K562 (cell line): Measurements from ENCODE around the gene SGSH. TPM values are rescaled to one million over a fixed set of nuclear protein-coding genes. Genes with fewer than 3 reads are reported as not detected.

Experiments
- ATAC-seq: fragments of 200-7000 bp; cut with Tn5 transposase; 3 replicates; pipeline ENCODE4 v1.9.1; 2020; ENCODE audit warnings: moderate library complexity
- BruUV-seq: library from RNA; stranded (reverse); fragments of 400-500 nt; replicated peaks from 2 replicates; lab custom pipeline; 2021; lab: Mats Ljungman, UMichigan
- CTCF ChIA-PET: fragments of 300-600 bp; formaldehyde crosslinking; extraction: SDS; loops from one replicate; lab custom pipeline; 2021; ENCODE audit warnings: low intra/inter-chr PET ratio; lab: Yijun Ruan, JAX
- POLR2A ChIA-PET: fragments of 300-600, 350-650 bp; sonication (Branson Sonifier 250); formaldehyde crosslinking; extraction: SDS; loops from one replicate; lab custom pipeline; 2021; ENCODE audit warnings: antibody characterized with exemption, inconsistent platforms; lab: Yijun Ruan, JAX
- DNase-seq, 4 experiments: peaks; one replicate each; pipeline versions ENCODE4 v3.0.0 to v3.0.0-alpha.2; 2011 to 2018; ENCODE audit warnings: low spot score in 3 of 4, mixed read lengths in 3 of 4; ENCODE audit errors: extremely low read depth in 1 of 4
- FAIRE-seq: peaks from 2 replicates; lab custom pipeline; 2011; peaks lifted over from hg19 to GRCh38; lab: Jason Lieb, UNC
- H2AFZ ChIP-seq: 2 replicates; pipeline ENCODE4 v1.6.0; 2011; ENCODE audit warnings: low read depth, low read length, control low read depth, inconsistent platforms
- H3K27ac ChIP-seq: fragments of 200-600 bp; 3 replicates; pipeline ENCODE4 v1.8.0; 2011; ENCODE audit warnings: low read depth, mild to moderate bottlenecking, control low read depth, inconsistent platforms, low read length, moderate library complexity, mixed read lengths; ENCODE audit errors: extremely low read depth
- H3K27me3 ChIP-seq, 2 experiments: fragments of 300-600 bp in 1 of 2; 2 replicates in 1 of 2; 3 replicates in 1 of 2; pipeline versions ENCODE4 v1.6.0 to v1.8.0; 2011; ENCODE audit warnings: inconsistent platforms in 2 of 2, low read length in 2 of 2, mild to moderate bottlenecking in 1 of 2, mixed read lengths in 1 of 2, moderate library complexity in 1 of 2; ENCODE audit not compliant: control insufficient read depth in 2 of 2, insufficient read depth in 2 of 2
- H3K36me3 ChIP-seq: fragments of 300-600 bp; 3 replicates; pipeline ENCODE4 v1.8.0; 2011; ENCODE audit warnings: mild to moderate bottlenecking, low read length, inconsistent platforms; ENCODE audit not compliant: control insufficient read depth, insufficient read depth
- H3K4me1 ChIP-seq, 2 experiments: fragments of 200-600 bp in 1 of 2; replicated peaks in 1 of 2; 2 replicates in 1 of 2; 3 replicates in 1 of 2; pipeline versions ENCODE4 v1.5.1 to v1.8.0; 2011; ENCODE audit warnings: inconsistent platforms in 2 of 2, low read length in 2 of 2, mild to moderate bottlenecking in 1 of 2, mixed read lengths in 1 of 2, moderate library complexity in 1 of 2; ENCODE audit not compliant: control insufficient read depth in 2 of 2, insufficient read depth in 2 of 2
- H3K4me2 ChIP-seq: 2 replicates; pipeline ENCODE4 v1.6.1; 2011; ENCODE audit warnings: low read length, control low read depth, inconsistent platforms, mixed read lengths; ENCODE audit not compliant: insufficient read depth
- H3K4me3 ChIP-seq: fragments of 200-600 bp; sonication (generic), shearing (Covaris generic); 2 replicates; pipeline ENCODE4 v1.5.1; 2016; ENCODE audit warnings: control low read depth, inconsistent platforms
- H3K79me2 ChIP-seq: fragments of 200-600 bp; 3 replicates; pipeline ENCODE4 v1.8.0; 2011; ENCODE audit warnings: low read length, inconsistent platforms; ENCODE audit not compliant: control insufficient read depth, insufficient read depth
- H3K9ac ChIP-seq, 2 experiments: 2 replicates each; pipeline versions ENCODE4 v1.6.0 to v1.6.1; 2011; ENCODE audit warnings: low read depth in 2 of 2, low read length in 2 of 2, control low read depth in 1 of 2, inconsistent platforms in 1 of 2, mild to moderate bottlenecking in 1 of 2, mixed read lengths in 1 of 2; ENCODE audit not compliant: insufficient read depth in 1 of 2
- H3K9me1 ChIP-seq: one replicate; pipeline ENCODE4 v1.6.0; 2011; ENCODE audit warnings: inconsistent platforms, mild to moderate bottlenecking, low read length, moderate library complexity; ENCODE audit not compliant: control insufficient read depth, insufficient read depth
- H3K9me3 ChIP-seq: replicated peaks from 2 replicates; pipeline ENCODE4 v1.5.1; 2011; ENCODE audit warnings: low read depth, low read length, inconsistent platforms; ENCODE audit not compliant: control insufficient read depth, insufficient read depth
- H4K20me1 ChIP-seq: replicated peaks from 2 replicates; pipeline ENCODE4 v1.6.1; 2011; ENCODE audit warnings: low read length, inconsistent platforms, mixed read lengths; ENCODE audit not compliant: control insufficient read depth, insufficient read depth
- CBX3 ChIP-seq, 2 experiments: IDR thresholded peaks; 1 replicate in 1 of 2; 2 replicates in 1 of 2; pipeline ENCODE4 v1.6.1; 2012; ENCODE audit warnings: inconsistent platforms in 2 of 2, low read length in 2 of 2, borderline replicate concordance in 1 of 2, control low read depth in 1 of 2
- DPF2 ChIP-seq: fragments of 450-650 bp; IDR thresholded peaks from 2 replicates; pipeline ENCODE4 v1.6.1; 2016
- ELF4 ChIP-seq: fragments of 450-650 bp; formaldehyde crosslinking; IDR thresholded peaks from 2 replicates; pipeline ENCODE4 v1.4.0; 2022; ENCODE audit warnings: missing genetic modification characterization
- FOS ChIP-seq: IDR thresholded peaks from 3 replicates; pipeline ENCODE4 v1.6.1; 2011; ENCODE audit not compliant: insufficient read length; ENCODE audit errors: extremely low read depth
- HOXB6 ChIP-seq: fragments of 250-450 bp; sonication (Bioruptor Pico); IDR thresholded peaks from 2 replicates; pipeline ENCODE4 v1.5.1; 2022; ENCODE audit warnings: mild to moderate bottlenecking, borderline replicate concordance
- NUFIP1 ChIP-seq: fragments of 450-650 bp; IDR thresholded peaks from 2 replicates; pipeline ENCODE4 v1.6.1; 2018; ENCODE audit not compliant: partially characterized antibody
- PHB ChIP-seq: fragments of 250-450 bp; sonication (Bioruptor Pico); IDR thresholded peaks from 2 replicates; pipeline ENCODE4 v1.5.0; 2021
- POLR2B ChIP-seq: fragments of 450-650 bp; IDR thresholded peaks from 2 replicates; pipeline ENCODE4 v1.6.1; 2018; ENCODE audit warnings: low read depth; ENCODE audit not compliant: partially characterized antibody
- RNF2 ChIP-seq: sonication (generic); IDR thresholded peaks from 2 replicates; pipeline ENCODE4 v1.6.1; 2016
- ZNF830 ChIP-seq: fragments of 250-450 bp; sonication (Bioruptor Pico); IDR thresholded peaks from 2 replicates; pipeline ENCODE4 v1.5.0; 2021; ENCODE audit warnings: mild to moderate bottlenecking
- WGBS: fragments of 100-300 bp; shearing (Covaris generic); methylation state at CpG from one replicate; pipeline ENCODE4 v1.1.6; 2016; ENCODE audit warnings: low coverage, mixed read lengths; ENCODE audit not compliant: insufficient coverage; ENCODE audit errors: missing lambda C conversion rate; 5-methylcytosine and 5-hydroxymethylcytosine counted together
- in situ Hi-C: fragments of 300-500 bp; cut with MboI; formaldehyde crosslinking; loops from 4 replicates; pipeline ENCODE4 v1.15.0; 2018; ENCODE audit warnings: inconsistent platforms, mixed read lengths
- intact Hi-C: fragments of 100-400 bp; cut with micrococcal nuclease; formaldehyde crosslinking; loops from 2 replicates; pipeline ENCODE4 v1.14.2; 2022
- polyA plus RNA-seq, 8 experiments: library from polyadenylated mRNA; depleted of rRNA in 4 of 8; stranded (reverse) in 5 of 8; unstranded in 3 of 8; fragments of >200 nt; fragmentation: Nextera tagmentation in 2 of 8; fragmentation: Illumina TruSeq in 1 of 8; extraction: Ambion mirVana in 2 of 8; extraction: Trizol in 1 of 8; gene quantifications; 2 replicates each; pipeline versions ENCODE4 v1.2.1 to v1.2.3, GENCODE V29; 2011 to 2014; ENCODE audit warnings: inconsistent platforms in 1 of 8, missing spikeins in 1 of 8
- total RNA-seq, 7 experiments: library from RNA; depleted of rRNA in 6 of 7; stranded (reverse); fragments of >200 nt in 6 of 7; fragmentation: Illumina TruSeq in 2 of 7; extraction: Trizol in 2 of 7; gene quantifications; 2 replicates each; pipeline versions ENCODE4 v1.2.1 to v1.2.3, GENCODE V29; 2011 to 2021; ENCODE audit warnings: low replicate concordance in 1 of 7
- TF ChIP-seq, protein P1 (sequence below): fragments of 450-650 bp; IDR thresholded peaks from 2 replicates; pipeline ENCODE4 v1.6.1; 2016; ENCODE audit warnings: mild to moderate bottlenecking
- TF ChIP-seq, protein P2 (sequence below): fragments of 450-650 bp; formaldehyde crosslinking; IDR thresholded peaks from 2 replicates; pipeline ENCODE4 v1.4.0; 2022; ENCODE audit warnings: missing genetic modification characterization
- TF ChIP-seq, protein P3 (sequence below): fragments of 450-650 bp; formaldehyde crosslinking; IDR thresholded peaks from 2 replicates; pipeline ENCODE4 v1.4.0; 2020; ENCODE audit warnings: mild to moderate bottlenecking

SGSH gene
- total and polyA plus RNA-seq, 9 of the 15 experiments (the other 6 are each of a cell fraction or from before 2014, with no cell fraction given), result 0.25 to 15.7 (median 4.9) TPM

DNA sequence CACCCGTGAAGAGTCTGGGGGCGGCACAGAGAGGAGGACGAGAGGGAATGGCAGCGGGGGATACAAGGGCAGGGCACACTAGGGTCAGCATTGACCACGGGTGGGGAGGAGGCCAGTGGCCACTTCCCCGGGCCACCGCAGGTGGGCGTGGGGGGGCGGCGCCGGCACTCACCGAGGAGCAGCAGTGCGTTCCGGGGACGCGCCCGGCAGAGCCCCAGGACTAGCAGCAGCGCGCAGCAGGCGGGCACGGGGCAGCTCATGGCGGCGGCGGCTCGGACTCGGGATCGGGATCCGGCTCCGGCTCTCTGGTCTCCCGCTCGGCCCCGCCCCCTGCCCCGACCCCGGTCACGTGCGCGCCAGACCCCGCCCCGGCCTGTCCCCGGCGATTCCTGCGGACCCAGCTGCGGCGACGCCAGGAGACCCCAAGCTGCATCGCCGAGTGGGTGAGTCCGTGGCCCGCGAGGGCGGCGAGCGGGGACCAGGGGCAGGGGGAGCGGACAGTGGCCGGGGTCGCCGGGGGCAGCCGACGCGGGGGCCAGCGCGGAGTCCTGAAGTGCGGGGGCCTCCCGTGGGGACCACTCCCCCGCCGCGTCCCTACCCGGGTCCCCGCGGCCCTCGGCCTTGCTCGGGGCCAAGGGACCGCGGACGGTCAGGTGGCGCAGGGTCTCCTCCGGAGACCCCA lies at the start of gene SGSH, which contains the start of gene SLC26A11 (continued):
- TF ChIP-seq, protein P1, sequence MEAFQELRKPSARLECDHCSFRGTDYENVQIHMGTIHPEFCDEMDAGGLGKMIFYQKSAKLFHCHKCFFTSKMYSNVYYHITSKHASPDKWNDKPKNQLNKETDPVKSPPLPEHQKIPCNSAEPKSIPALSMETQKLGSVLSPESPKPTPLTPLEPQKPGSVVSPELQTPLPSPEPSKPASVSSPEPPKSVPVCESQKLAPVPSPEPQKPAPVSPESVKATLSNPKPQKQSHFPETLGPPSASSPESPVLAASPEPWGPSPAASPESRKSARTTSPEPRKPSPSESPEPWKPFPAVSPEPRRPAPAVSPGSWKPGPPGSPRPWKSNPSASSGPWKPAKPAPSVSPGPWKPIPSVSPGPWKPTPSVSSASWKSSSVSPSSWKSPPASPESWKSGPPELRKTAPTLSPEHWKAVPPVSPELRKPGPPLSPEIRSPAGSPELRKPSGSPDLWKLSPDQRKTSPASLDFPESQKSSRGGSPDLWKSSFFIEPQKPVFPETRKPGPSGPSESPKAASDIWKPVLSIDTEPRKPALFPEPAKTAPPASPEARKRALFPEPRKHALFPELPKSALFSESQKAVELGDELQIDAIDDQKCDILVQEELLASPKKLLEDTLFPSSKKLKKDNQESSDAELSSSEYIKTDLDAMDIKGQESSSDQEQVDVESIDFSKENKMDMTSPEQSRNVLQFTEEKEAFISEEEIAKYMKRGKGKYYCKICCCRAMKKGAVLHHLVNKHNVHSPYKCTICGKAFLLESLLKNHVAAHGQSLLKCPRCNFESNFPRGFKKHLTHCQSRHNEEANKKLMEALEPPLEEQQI, result no peak
- no peak for TF ChIP-seq RNF2
- TF ChIP-seq ZNF830, result no peak
- TF ChIP-seq, all 486 proteins: peak for 38

DNA sequence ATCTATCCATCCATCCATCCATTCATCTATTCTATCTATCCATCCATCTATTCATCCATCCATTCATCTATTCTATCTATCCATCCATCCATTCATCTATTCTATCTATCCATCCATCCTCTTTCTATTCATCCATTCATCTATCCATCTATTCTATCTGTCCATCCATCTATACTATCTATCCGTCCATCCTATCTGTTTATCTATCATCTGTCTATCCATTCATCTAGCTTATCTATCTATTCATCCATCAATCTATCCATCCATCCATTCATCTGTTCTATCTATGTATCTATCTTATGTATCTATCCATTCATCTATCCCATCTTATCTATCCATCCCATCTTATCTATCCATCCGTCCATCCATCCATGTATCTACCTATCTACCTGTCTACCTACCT lies 49.3 kb upstream of the SGSH start:
- no peak for FAIRE-seq
- CTCF ChIA-PET, result no interaction called here
- BruUV-seq, result no TSS peak
- Histone ChIP-seq H2AFZ (no peak overlapping the region), H3K4me3 (no peak overlapping the region), H3K27me3 (no peaks in the 10 kb centered on the region), H3K4me1 (peaks cover 0 to 14% of the 10 kb centered on the region in 2 experiments; a peak in 2 of 5 replicates), H3K4me2 (no peak overlapping the region), H3K9ac (no peak overlapping the region), H3K79me2 (no peaks in the 10 kb centered on the region; the same call in 2 of the 3 replicates), H4K20me1 (no peaks in the 10 kb centered on the region), H3K27ac (no peak overlapping the region), H3K36me3 (peaks cover 19% of the 10 kb centered on the region; the same call in 2 of the 3 replicates), H3K9me1 (no peaks in the 10 kb centered on the region), H3K9me3 (no peaks in the 10 kb centered on the region)
- intact Hi-C loops (no loop called here), in situ Hi-C loops (no loop called here)
- ATAC-seq, result no peak
- DNase-seq, result no peak
- POLR2A ChIA-PET, result interaction anchor here (0.5 to 0.9 kb wide), 2 partner anchors 9 to 69 kb away, joined by 3 to 4 read pairs; no protein-coding TSS in a partner anchor
- 69% methylated on average over 2 of the region's 2 CpGs for WGBS
- TF ChIP-seq, protein P2, sequence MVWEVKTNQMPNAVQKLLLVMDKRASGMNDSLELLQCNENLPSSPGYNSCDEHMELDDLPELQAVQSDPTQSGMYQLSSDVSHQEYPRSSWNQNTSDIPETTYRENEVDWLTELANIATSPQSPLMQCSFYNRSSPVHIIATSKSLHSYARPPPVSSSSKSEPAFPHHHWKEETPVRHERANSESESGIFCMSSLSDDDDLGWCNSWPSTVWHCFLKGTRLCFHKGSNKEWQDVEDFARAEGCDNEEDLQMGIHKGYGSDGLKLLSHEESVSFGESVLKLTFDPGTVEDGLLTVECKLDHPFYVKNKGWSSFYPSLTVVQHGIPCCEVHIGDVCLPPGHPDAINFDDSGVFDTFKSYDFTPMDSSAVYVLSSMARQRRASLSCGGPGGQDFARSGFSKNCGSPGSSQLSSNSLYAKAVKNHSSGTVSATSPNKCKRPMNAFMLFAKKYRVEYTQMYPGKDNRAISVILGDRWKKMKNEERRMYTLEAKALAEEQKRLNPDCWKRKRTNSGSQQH (CRISPR knock-in tag), result 0 out of 2 replicates have a peak, but pooled peaks have one; percentile 40
- TF ChIP-seq NUFIP1 (no peak), FOS (no peak), PHB (CRISPR knock-in tag) (no peak), HOXB6 (CRISPR knock-in tag) (no peak), POLR2B (peak; percentile 65), CBX3 (IDR thresholded peaks at IDR 0.05; ENCODE audit: borderline replicate concordance in 1 of 2, low read length in 2 of 2) (no peak), ELF4 (0 out of 2 replicates have a peak, but pooled peaks have one; percentile 28), DPF2 (0 out of 2 replicates have a peak, but pooled peaks have one; percentile 17)
- TF ChIP-seq, protein P1, result 0 out of 2 replicates have a peak, but pooled peaks have one; percentile 24
- TF ChIP-seq, protein P3, sequence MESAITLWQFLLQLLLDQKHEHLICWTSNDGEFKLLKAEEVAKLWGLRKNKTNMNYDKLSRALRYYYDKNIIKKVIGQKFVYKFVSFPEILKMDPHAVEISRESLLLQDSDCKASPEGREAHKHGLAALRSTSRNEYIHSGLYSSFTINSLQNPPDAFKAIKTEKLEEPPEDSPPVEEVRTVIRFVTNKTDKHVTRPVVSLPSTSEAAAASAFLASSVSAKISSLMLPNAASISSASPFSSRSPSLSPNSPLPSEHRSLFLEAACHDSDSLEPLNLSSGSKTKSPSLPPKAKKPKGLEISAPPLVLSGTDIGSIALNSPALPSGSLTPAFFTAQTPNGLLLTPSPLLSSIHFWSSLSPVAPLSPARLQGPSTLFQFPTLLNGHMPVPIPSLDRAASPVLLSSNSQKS (CRISPR knock-in tag), result no peak
